Gastroesophageal sphincter (tissue), 4 donors: ENCODE measurements around the gene OR52E5. TPM values are rescaled to one million over a fixed set of nuclear protein-coding genes. Genes with fewer than 3 reads are reported as not detected.

Experiments used
- ATAC-seq: fragments of 150-250 bp; one replicate; pipeline ENCODE4 v1.9.1; 2016; ENCODE audit warnings: mild to moderate bottlenecking, moderate library complexity
- H3K27ac ChIP-seq, 4 donors: fragments of 200-600 bp; sonication (generic) in 3 of 4; 1 replicate in 3 of 4; 2 replicates in 1 of 4; pipeline ENCODE4 v1.5.1; 2016 to 2019
- H3K27me3 ChIP-seq: fragments of 200-600 bp; sonication (generic); one replicate; pipeline ENCODE4 v1.5.1; 2019
- H3K36me3 ChIP-seq, 2 donors: fragments of 200-600 bp; sonication (generic); one replicate each; pipeline ENCODE4 v1.5.1; 2019; ENCODE audit warnings: control low read depth in 1 of 2
- H3K4me1 ChIP-seq, 3 donors: fragments of 200-600 bp; sonication (generic); 1 replicate in 2 of 3; 2 replicates in 1 of 3; pipeline ENCODE4 v1.5.1; 2016 to 2019; ENCODE audit warnings: control low read depth in 2 of 3
- H3K4me3 ChIP-seq, 2 donors: fragments of 200-600 bp; sonication (generic); one replicate each; pipeline ENCODE4 v1.5.1; 2019; ENCODE audit warnings: mild to moderate bottlenecking in 1 of 2, moderate library complexity in 1 of 2
- H3K9me3 ChIP-seq, 3 donors: fragments of 200-600 bp; sonication (generic); one replicate each; pipeline ENCODE4 v1.5.1; 2017 to 2019; ENCODE audit warnings: control low read depth in 2 of 3
- EP300 ChIP-seq: sonication (generic); formaldehyde crosslinking; IDR thresholded peaks from one replicate; pipeline ENCODE4 v1.6.1; 2017; ENCODE audit warnings: antibody characterized with exemption, mild to moderate bottlenecking
- POLR2A ChIP-seq, 2 donors: fragments of 450-650 bp; IDR thresholded peaks; one replicate each; pipeline ENCODE4 v1.6.1; 2017; ENCODE audit warnings: antibody characterized with exemption in 2 of 2, mild to moderate bottlenecking in 2 of 2, moderate library complexity in 1 of 2
- POLR2AphosphoS5 ChIP-seq: sonication (generic); formaldehyde crosslinking; IDR thresholded peaks from one replicate; pipeline ENCODE4 v1.6.1; 2017; ENCODE audit warnings: antibody characterized with exemption
- WGBS, 2 donors: methylation state at CpG; one replicate each; pipeline ENCODE4 v1.1.5; 2018; ENCODE audit warnings: low coverage in 1 of 2; 5-methylcytosine and 5-hydroxymethylcytosine counted together
- total RNA-seq, 4 donors: library from RNA; depleted of rRNA; stranded (reverse); fragments of >200 nt; gene quantifications; one replicate each; pipeline ENCODE4 v1.1.0, GENCODE V29; 2016
- TF ChIP-seq, protein P1 (sequence below), 4 experiments: fragments of 200-600 bp in 2 of 4; fragments of 450-650 bp in 2 of 4; sonication (generic) in 1 of 4; IDR thresholded peaks; one replicate each; pipeline ENCODE4 v1.5.1; 2017 to 2019; ENCODE audit warnings: antibody characterized with exemption in 4 of 4, mild to moderate bottlenecking in 2 of 4, moderate library complexity in 2 of 4

Gene OR52E5
- total RNA-seq, 4 donors from 2014 or later, result not detected

DNA sequence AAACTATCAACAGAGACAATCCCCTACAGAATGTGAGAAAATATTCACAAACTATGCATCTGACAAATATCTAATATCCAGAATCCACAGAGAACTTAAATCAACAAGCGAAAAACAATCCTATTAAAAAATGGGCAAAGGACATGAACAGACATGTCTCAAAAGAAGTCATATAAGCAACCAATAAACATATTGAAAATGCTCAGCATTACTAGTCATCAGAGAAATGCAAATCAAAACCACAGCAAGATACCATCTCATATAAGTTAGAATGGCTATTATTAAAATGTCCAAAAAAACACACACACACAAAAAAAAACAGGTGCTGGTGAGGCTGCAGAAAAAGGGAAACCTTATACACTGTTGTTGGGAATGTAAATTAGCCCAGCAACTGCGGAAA lies 27.2 kb upstream of the OR52E5 start:
- no peak for ATAC-seq
- Histone ChIP-seq H3K36me3 (no peaks in the 10 kb centered on the region), H3K27ac (no peak overlapping the region), H3K9me3 (peaks cover 0 to 8% (median 0%) of the 10 kb centered on the region in 3 donors), H3K27me3 (no peaks in the 10 kb centered on the region), H3K4me1 (no peaks in the 10 kb centered on the region), H3K4me3 (no peak overlapping the region)
- TF ChIP-seq POLR2AphosphoS5 (no peak), POLR2A (IDR thresholded peaks at IDR 0.05) (no peak), EP300 (no peak)
- TF ChIP-seq, protein P1, sequence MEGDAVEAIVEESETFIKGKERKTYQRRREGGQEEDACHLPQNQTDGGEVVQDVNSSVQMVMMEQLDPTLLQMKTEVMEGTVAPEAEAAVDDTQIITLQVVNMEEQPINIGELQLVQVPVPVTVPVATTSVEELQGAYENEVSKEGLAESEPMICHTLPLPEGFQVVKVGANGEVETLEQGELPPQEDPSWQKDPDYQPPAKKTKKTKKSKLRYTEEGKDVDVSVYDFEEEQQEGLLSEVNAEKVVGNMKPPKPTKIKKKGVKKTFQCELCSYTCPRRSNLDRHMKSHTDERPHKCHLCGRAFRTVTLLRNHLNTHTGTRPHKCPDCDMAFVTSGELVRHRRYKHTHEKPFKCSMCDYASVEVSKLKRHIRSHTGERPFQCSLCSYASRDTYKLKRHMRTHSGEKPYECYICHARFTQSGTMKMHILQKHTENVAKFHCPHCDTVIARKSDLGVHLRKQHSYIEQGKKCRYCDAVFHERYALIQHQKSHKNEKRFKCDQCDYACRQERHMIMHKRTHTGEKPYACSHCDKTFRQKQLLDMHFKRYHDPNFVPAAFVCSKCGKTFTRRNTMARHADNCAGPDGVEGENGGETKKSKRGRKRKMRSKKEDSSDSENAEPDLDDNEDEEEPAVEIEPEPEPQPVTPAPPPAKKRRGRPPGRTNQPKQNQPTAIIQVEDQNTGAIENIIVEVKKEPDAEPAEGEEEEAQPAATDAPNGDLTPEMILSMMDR (IDR thresholded peaks at IDR 0.05), result no peak
- WGBS, 2 donors, result 85 to 90% methylated on average over 2 of the region's 2 CpGs

DNA sequence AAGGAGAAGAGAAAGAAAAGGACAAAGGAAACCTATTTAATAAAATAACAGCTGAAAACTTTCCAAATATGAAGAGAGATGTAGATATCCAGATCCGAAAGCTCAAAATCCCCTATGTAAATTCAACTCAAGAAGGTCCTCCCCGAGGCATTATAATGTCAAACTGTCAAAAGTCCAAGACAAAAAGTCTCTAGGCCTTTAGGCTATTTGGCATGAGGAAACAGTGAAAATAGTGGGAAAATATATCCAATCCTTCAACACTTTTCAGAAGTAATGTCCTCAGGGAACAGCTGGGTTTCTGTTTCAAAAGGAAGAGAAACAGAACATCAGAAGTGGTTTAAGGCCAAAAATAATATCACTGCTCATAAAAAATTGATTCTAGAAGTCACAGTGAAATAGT lies 14.4 kb upstream of the OR52E5 start:
- Histone ChIP-seq H3K4me3 (no peak overlapping the region), H3K27me3 (no peaks in the 10 kb centered on the region), H3K36me3 (no peaks in the 10 kb centered on the region), H3K27ac (no peak overlapping the region), H3K9me3 (peaks cover 0 to 4% (median 0%) of the 10 kb centered on the region in 3 donors), H3K4me1 (no peaks in the 10 kb centered on the region)
- no peak for TF ChIP-seq EP300
- no peak for TF ChIP-seq POLR2AphosphoS5
- no peak for TF ChIP-seq POLR2A (IDR thresholded peaks at IDR 0.05)
- TF ChIP-seq, protein P1 (IDR thresholded peaks at IDR 0.05), result no peak
- ATAC-seq, result no peak
- 50 to 57% methylated on average over 1 to 2 of the region's 2 CpGs for WGBS, 2 donors

DNA sequence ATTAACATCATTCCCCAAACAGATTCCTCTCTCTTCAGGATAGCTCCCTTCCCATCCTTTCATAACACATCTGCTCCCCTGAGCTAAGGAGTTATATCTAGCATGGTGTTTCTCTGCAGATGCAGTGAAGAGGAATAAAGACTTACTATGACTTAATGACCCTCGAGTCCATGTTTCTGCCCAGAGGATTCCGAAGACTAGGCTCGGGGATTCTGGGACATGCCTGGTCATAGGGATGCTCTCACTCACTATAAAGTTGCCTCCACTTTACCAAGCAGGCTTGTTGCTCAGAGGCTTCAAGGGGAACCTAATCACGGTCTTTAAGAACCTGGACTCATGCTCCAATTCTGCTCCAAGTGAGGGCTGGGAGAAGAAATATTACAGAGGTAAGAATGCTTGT lies 12.7 kb upstream of the OR52E5 start, which contains the start of gene OR52E4:
OR52E4 (plus strand) TSS at position 301 of the 400 bp plus-strand sequence. CDS start 3,664 bp downstream, outside the sequence.
- Histone ChIP-seq H3K36me3 (no peaks in the 10 kb centered on the region), H3K4me1 (no peaks in the 10 kb centered on the region), H3K9me3 (no peaks in the 10 kb centered on the region), H3K4me3 (no peak within 1 kb of the TSS), H3K27me3 (no peaks in the 10 kb centered on the region), H3K27ac (no peak within 1 kb of the TSS)
- TF ChIP-seq, protein P1 (IDR thresholded peaks at IDR 0.05), result no peak
- TF ChIP-seq POLR2A (IDR thresholded peaks at IDR 0.05) (no peak), POLR2AphosphoS5 (no peak), EP300 (no peak)
- WGBS, 2 donors, result 71 to 80% methylated on average over 1 to 3 of the region's 4 CpGs
- ATAC-seq, result no peak

DNA sequence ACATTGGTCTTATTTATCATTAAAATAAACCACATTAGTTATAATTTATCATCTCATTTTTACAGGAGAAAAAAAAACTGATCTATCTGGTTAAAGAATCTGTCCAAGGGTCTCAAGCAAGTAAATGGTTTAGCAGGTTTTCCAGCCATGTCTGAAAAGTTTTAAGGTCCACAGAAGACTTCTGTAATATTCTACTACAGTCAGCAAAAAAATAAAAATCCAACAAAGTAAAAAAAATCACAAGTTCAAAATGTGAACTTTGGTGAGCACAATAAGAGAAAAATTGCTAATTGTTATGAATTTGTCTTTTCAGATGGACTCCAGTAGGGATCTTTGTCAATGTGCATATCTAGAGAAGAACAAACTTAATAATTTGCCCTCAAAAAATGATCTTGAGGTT lies 11.3 kb upstream of the OR52E5 start:
- H3K4me1 ChIP-seq, result no peaks in the 10 kb centered on the region
- no peaks in the 10 kb centered on the region for H3K9me3 ChIP-seq
- H3K4me3 ChIP-seq, result no peak overlapping the region
- H3K27me3 ChIP-seq, result no peaks in the 10 kb centered on the region
- no peak for ATAC-seq
- no peak overlapping the region for H3K27ac ChIP-seq
- no peak for TF ChIP-seq POLR2A (IDR thresholded peaks at IDR 0.05)
- no peak for TF ChIP-seq POLR2AphosphoS5
- TF ChIP-seq, protein P1 (IDR thresholded peaks at IDR 0.05), result no peak
- no peak for TF ChIP-seq EP300
- no peaks in the 10 kb centered on the region for H3K36me3 ChIP-seq

DNA sequence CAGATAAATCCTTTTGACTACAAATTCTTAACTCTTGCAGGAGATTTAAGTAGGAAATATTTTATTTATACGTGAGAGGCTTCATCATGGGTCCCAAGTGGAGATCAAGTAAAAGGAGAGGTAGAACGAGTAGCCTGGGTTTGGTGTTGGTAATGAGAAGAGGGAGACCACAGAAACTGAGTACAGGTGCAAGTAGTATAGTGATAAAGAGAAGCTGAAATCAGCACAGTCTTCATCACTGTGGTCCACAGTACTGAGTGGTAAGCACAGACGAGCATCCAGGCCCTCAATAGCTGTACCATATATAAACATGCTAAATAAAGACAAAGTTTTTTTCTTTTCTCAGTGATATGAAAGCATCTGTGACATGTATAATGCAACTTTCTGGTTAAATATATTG lies 5.8 kb upstream of the OR52E5 start:
- no peak overlapping the region for H3K27ac ChIP-seq
- no peaks in the 10 kb centered on the region for H3K9me3 ChIP-seq
- H3K4me1 ChIP-seq, result no peaks in the 10 kb centered on the region
- no peak for ATAC-seq
- WGBS, 2 donors, result 50 to 83% methylated on average over 3 of the region's 3 CpGs
- TF ChIP-seq POLR2A (IDR thresholded peaks at IDR 0.05) (no peak), EP300 (no peak), POLR2AphosphoS5 (no peak)
- TF ChIP-seq, protein P1 (IDR thresholded peaks at IDR 0.05), result no peak
- H3K27me3 ChIP-seq, result no peaks in the 10 kb centered on the region
- H3K36me3 ChIP-seq, result no peaks in the 10 kb centered on the region
- no peak overlapping the region for H3K4me3 ChIP-seq
